Measurements from ENCODE around the gene AXIN1. TPM values are rescaled to one million over a fixed set of nuclear protein-coding genes. Genes with fewer than 3 reads are reported as not detected.

The AXIN1 gene
- total RNA-seq, 1 experiment from 2014 or later: 50.3 TPM

DNA sequence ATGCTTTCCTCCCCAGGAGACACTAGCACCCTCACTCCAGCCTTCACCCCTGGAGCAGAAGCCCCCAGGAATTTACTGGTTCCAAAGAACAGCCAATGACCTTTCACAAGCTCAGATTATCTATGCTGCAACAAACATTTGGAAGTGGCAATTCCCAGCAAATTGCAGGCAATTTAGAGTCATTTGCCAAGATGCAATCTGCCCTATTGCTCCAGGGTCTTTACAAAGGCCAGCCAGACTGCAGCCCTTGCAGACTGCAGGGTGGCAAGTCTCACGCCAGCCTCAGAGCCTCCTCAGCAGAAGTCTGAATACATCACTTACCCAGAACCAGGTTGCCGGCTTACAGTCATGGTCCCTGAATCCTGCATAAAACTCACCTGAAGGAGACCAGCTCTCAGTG, 21.8 kb downstream of the AXIN1 start:
- TF ChIP-seq NR2C2 (CRISPR knock-in tag; IDR thresholded peaks at IDR 0.05) (no peak), ESRRA (CRISPR knock-in tag; IDR thresholded peaks at IDR 0.05; ENCODE audit: borderline replicate concordance) (no peak), ETV6 (CRISPR knock-in tag; IDR thresholded peaks at IDR 0.05) (no peak), ZNF423 (CRISPR knock-in tag; IDR thresholded peaks at IDR 0.05) (no peak), FOXK1 (CRISPR knock-in tag; IDR thresholded peaks at IDR 0.05) (no peak), MYBL2 (CRISPR knock-in tag; IDR thresholded peaks at IDR 0.05) (no peak), NFATC4 (CRISPR knock-in tag; IDR thresholded peaks at IDR 0.05) (no peak)
- TF ChIP-seq, protein P1, sequence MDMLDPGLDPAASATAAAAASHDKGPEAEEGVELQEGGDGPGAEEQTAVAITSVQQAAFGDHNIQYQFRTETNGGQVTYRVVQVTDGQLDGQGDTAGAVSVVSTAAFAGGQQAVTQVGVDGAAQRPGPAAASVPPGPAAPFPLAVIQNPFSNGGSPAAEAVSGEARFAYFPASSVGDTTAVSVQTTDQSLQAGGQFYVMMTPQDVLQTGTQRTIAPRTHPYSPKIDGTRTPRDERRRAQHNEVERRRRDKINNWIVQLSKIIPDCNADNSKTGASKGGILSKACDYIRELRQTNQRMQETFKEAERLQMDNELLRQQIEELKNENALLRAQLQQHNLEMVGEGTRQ (CRISPR knock-in tag; IDR thresholded peaks at IDR 0.05): no peak
- TF ChIP-seq, protein P2, sequence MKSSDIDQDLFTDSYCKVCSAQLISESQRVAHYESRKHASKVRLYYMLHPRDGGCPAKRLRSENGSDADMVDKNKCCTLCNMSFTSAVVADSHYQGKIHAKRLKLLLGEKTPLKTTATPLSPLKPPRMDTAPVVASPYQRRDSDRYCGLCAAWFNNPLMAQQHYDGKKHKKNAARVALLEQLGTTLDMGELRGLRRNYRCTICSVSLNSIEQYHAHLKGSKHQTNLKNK (CRISPR knock-in tag; IDR thresholded peaks at IDR 0.05): no peak
- TF ChIP-seq, protein P3, sequence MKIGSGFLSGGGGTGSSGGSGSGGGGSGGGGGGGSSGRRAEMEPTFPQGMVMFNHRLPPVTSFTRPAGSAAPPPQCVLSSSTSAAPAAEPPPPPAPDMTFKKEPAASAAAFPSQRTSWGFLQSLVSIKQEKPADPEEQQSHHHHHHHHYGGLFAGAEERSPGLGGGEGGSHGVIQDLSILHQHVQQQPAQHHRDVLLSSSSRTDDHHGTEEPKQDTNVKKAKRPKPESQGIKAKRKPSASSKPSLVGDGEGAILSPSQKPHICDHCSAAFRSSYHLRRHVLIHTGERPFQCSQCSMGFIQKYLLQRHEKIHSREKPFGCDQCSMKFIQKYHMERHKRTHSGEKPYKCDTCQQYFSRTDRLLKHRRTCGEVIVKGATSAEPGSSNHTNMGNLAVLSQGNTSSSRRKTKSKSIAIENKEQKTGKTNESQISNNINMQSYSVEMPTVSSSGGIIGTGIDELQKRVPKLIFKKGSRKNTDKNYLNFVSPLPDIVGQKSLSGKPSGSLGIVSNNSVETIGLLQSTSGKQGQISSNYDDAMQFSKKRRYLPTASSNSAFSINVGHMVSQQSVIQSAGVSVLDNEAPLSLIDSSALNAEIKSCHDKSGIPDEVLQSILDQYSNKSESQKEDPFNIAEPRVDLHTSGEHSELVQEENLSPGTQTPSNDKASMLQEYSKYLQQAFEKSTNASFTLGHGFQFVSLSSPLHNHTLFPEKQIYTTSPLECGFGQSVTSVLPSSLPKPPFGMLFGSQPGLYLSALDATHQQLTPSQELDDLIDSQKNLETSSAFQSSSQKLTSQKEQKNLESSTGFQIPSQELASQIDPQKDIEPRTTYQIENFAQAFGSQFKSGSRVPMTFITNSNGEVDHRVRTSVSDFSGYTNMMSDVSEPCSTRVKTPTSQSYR (CRISPR knock-in tag; IDR thresholded peaks at IDR 0.05): no peak
- TF ChIP-seq, protein P4, sequence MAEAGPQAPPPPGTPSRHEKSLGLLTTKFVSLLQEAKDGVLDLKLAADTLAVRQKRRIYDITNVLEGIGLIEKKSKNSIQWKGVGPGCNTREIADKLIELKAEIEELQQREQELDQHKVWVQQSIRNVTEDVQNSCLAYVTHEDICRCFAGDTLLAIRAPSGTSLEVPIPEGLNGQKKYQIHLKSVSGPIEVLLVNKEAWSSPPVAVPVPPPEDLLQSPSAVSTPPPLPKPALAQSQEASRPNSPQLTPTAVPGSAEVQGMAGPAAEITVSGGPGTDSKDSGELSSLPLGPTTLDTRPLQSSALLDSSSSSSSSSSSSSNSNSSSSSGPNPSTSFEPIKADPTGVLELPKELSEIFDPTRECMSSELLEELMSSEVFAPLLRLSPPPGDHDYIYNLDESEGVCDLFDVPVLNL (CRISPR knock-in tag; IDR thresholded peaks at IDR 0.05; ENCODE audit: borderline replicate concordance, low read depth): no peak
- Mint-ChIP-seq H3K4me1 (peaks cover 9% of the 10 kb centered on the region), H3K36me3 (no peaks in the 10 kb centered on the region), H3K27me3 (ENCODE audit: low read depth) (no peaks in the 10 kb centered on the region), H3K9me3 (peaks cover 5% of the 10 kb centered on the region; the same call in 1 of the 2 replicates), H3K27ac (0 out of 2 replicates have a peak overlapping the region, but pooled peaks have one; percentile 60), H3K4me3 (no peak overlapping the region)
- DNase-seq (ENCODE audit: low spot score): no peak
- POLR2A ChIA-PET: no interaction called here
- ATAC-seq: no peak
- CTCF ChIA-PET: interaction anchor here (0.9 to 1.2 kb wide), 3 partner anchors 9 to 22 kb away, joined by 3 to 6 read pairs (median 5); no protein-coding TSS in a partner anchor

DNA sequence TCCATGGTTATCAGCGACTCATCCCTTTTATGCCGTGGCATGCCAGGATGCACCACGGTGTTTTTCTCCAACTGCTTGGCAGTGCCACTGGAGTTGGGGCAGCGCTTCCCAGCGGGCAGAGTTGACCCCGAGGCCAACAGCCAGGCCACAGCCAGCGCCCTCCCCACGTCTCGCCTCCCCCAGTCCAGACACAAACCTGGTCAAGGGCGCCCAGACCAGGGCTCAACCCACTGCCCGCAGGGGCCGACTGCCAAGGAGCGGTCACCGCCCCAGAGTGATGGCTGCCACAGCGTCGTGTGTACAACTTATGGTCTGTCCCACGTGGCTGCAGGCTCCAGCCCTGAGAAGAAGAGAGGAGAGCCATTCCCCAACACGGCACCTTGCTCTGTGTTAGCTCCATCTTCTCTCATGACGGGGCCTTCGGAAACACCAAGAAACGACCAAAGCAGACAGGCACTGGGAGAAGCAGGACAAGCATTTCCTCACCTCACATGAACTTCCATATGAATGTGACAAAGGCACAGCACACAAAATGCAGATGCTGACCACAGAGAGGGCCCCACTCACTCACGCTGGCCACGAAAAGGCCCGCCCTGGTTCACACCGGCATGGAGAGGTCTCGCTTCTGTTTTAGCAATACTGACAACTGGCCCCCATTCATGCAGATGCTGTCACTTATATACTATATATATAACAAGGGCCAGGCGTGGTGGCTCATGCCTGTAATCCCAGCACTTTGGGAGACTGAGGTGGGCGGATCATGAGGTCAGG, 27.0 kb downstream of the AXIN1 start:
- DNase-seq (ENCODE audit: low spot score): no peak
- ATAC-seq: no peak
- peaks cover 11% of the 10 kb centered on the region for H3K4me1 Mint-ChIP-seq
- peak overlapping the region; percentile 30 for H3K27ac Mint-ChIP-seq
- CTCF ChIA-PET: interaction anchor here (0.8 to 1.2 kb wide), 2 partner anchors 218 to 219 kb away, joined by 3 read pairs; no protein-coding TSS in a partner anchor
- TF ChIP-seq, protein P5, sequence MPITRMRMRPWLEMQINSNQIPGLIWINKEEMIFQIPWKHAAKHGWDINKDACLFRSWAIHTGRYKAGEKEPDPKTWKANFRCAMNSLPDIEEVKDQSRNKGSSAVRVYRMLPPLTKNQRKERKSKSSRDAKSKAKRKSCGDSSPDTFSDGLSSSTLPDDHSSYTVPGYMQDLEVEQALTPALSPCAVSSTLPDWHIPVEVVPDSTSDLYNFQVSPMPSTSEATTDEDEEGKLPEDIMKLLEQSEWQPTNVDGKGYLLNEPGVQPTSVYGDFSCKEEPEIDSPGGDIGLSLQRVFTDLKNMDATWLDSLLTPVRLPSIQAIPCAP (CRISPR knock-in tag; IDR thresholded peaks at IDR 0.05): no peak
- TF ChIP-seq GRHL2 (CRISPR knock-in tag; IDR thresholded peaks at IDR 0.05; ENCODE audit: insufficient replicate concordance, severe bottlenecking) (no peak), GTF2I (CRISPR knock-in tag; conservative IDR thresholded peaks at IDR 0.05) (no peak), ESRRA (CRISPR knock-in tag; IDR thresholded peaks at IDR 0.05; ENCODE audit: borderline replicate concordance) (no peak), RORB (CRISPR knock-in tag; IDR thresholded peaks at IDR 0.05) (no peak), CBFB (CRISPR knock-in tag; IDR thresholded peaks at IDR 0.05; ENCODE audit: low read depth) (no peak), IRF2 (CRISPR knock-in tag; IDR thresholded peaks at IDR 0.05; ENCODE audit: borderline replicate concordance, low read depth) (no peak), SP1 (CRISPR knock-in tag; conservative IDR thresholded peaks at IDR 0.05) (no peak)
- no peaks in the 10 kb centered on the region for H3K36me3 Mint-ChIP-seq
- POLR2A ChIA-PET: no interaction called here
- no peak overlapping the region for H3K4me3 Mint-ChIP-seq
- no peaks in the 10 kb centered on the region for H3K27me3 Mint-ChIP-seq (ENCODE audit: low read depth)
- no peaks in the 10 kb centered on the region for H3K9me3 Mint-ChIP-seq

All from WTC11 (cell line).